PC-3 (cell line): ENCODE results near the gene B4GALT2. TPM values are rescaled to one million over a fixed set of nuclear protein-coding genes. Genes with fewer than 3 reads are reported as not detected.

Experiments
- ATAC-seq: fragments of 200-7000 bp; cut with Tn5 transposase; 2 replicates; pipeline ENCODE4 v1.9.1; 2020; ENCODE audit warnings: mild to moderate bottlenecking, moderate library complexity
- BruUV-seq: library from RNA; stranded (reverse); fragments of 400-500 nt; replicated peaks from 2 replicates; lab custom pipeline; 2021; lab: Mats Ljungman, UMichigan
- CTCF ChIA-PET: fragments of 300-600 bp; sonication (Branson Sonifier 250); formaldehyde crosslinking; loops from one replicate; lab custom pipeline; 2022; ENCODE audit warnings: antibody characterized with exemption; lab: Charles Lee
- POLR2A ChIA-PET: fragments of 300-600 bp; sonication (Branson Sonifier 250); formaldehyde crosslinking; loops from one replicate; lab custom pipeline; 2022; ENCODE audit warnings: antibody characterized with exemption; ENCODE audit not compliant: unreplicated experiment; lab: Charles Lee
- DNase-seq: peaks from one replicate; pipeline ENCODE4 v3.0.0-alpha.2; 2015
- H2AFZ ChIP-seq: fragments of 300-600 bp; sonication (generic); 2 replicates; pipeline ENCODE4 v1.6.0; 2016; ENCODE audit warnings: antibody characterized with exemption, low read length
- H3F3A ChIP-seq: fragments of 300-600 bp; sonication (generic); one replicate; pipeline ENCODE4 v1.6.0; 2017; ENCODE audit warnings: antibody characterized with exemption, low read length, control low read depth, mild to moderate bottlenecking; ENCODE audit not compliant: unreplicated experiment
- H3K27ac ChIP-seq: fragments of 300-600 bp; sonication (generic); 2 replicates; pipeline ENCODE4 v1.5.1; 2016; ENCODE audit warnings: mild to moderate bottlenecking, low read length
- H3K27me3 ChIP-seq: fragments of 300-600 bp; sonication (generic); 2 replicates; pipeline ENCODE4 v1.6.1; 2016; ENCODE audit warnings: low read length, mixed read lengths
- H3K36me3 ChIP-seq: fragments of 300-600 bp; sonication (generic); 2 replicates; pipeline ENCODE4 v1.6.1; 2016; ENCODE audit warnings: low read depth, mixed run types, low read length, mixed read lengths
- H3K4me1 ChIP-seq: fragments of 300-600 bp; sonication (generic); 2 replicates; pipeline ENCODE4 v1.5.1; 2016; ENCODE audit warnings: low read length; ENCODE audit not compliant: insufficient read depth
- H3K4me2 ChIP-seq: fragments of 300-600 bp; sonication (generic); 2 replicates; pipeline ENCODE4 v1.6.0; 2016; ENCODE audit warnings: low read length
- H3K4me3 ChIP-seq: fragments of 300-600 bp; sonication (generic); 2 replicates; pipeline ENCODE4 v1.5.1; 2016; ENCODE audit warnings: mild to moderate bottlenecking, low read length, mixed read lengths
- H3K79me2 ChIP-seq: fragments of 300-600 bp; sonication (generic); 2 replicates; pipeline ENCODE4 v1.6.1; 2017; ENCODE audit warnings: low read length, mixed read lengths
- H3K9ac ChIP-seq: fragments of 300-600 bp; sonication (generic); 2 replicates; pipeline ENCODE4 v1.6.0; 2016; ENCODE audit warnings: mild to moderate bottlenecking, low read length
- H3K9me2 ChIP-seq: fragments of 300-600 bp; sonication (generic); replicated peaks from 2 replicates; pipeline ENCODE4 v1.6.1; 2016; ENCODE audit warnings: mixed run types, low read length, mixed read lengths
- H3K9me3 ChIP-seq: fragments of 300-600 bp; sonication (generic); 2 replicates; pipeline ENCODE4 v1.6.1; 2016; ENCODE audit warnings: low read length, mixed read lengths
- H4K20me1 ChIP-seq: fragments of 300-600 bp; sonication (generic); 2 replicates; pipeline ENCODE4 v1.6.1; 2016; ENCODE audit warnings: low read length, mixed read lengths
- EZH2 ChIP-seq: fragments of 300-600 bp; sonication (generic); IDR thresholded peaks from one replicate; pipeline ENCODE4 v1.6.1; 2017; ENCODE audit warnings: antibody characterized with exemption, mild to moderate bottlenecking, low read length; ENCODE audit not compliant: unreplicated experiment
- EZH2phosphoT487 ChIP-seq: fragments of 300-600 bp; sonication (generic); IDR thresholded peaks from 2 replicates; pipeline ENCODE4 v1.6.1; 2018; ENCODE audit warnings: mild to moderate bottlenecking, antibody characterized with exemption, low read length, borderline replicate concordance
- intact Hi-C: fragments of 100-400 bp; cut with micrococcal nuclease; formaldehyde crosslinking; loops from 2 replicates; pipeline ENCODE4 v1.9.0; 2023
- total RNA-seq: library from RNA; depleted of rRNA; stranded (reverse); fragments of >200 nt; gene quantifications from 2 replicates; pipeline ENCODE4 v1.2.3, GENCODE V29; 2014
- TF ChIP-seq, protein P1 (sequence below): fragments of 300-600 bp; sonication (generic); conservative IDR thresholded peaks from 2 replicates; pipeline ENCODE4 v1.5.1; 2017; ENCODE audit warnings: antibody characterized with exemption, low read depth, mild to moderate bottlenecking, low read length

B4GALT2 gene
- total RNA-seq, 1 experiment from 2014 or later = 103 TPM

DNA sequence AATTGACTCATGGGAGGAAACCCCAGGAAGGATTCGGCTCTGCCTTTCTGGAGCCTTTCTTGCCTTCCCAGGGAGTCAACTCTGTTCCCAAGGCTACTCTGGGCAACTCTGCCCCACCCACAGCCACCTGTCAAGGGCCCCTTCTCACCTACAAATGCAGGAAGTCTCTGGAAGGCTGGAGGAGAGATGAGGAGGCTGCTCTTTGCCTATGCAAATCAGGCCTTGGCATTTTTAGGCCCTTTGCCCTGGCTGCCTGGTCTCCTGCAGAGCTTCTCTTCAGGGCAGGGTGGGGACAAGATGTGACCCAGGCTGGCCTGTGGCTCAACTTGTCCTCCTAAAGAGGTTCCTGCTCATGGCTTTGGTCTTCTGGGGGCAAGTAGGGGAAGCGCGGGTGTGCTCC is 46.8 kb downstream of the B4GALT2 start:
- Histone ChIP-seq H3K27ac (peak overlapping the region; percentile 98), H3K27me3 (no peaks in the 10 kb centered on the region), H3K4me2 (0 out of 2 replicates have a peak overlapping the region, but pooled peaks have one; percentile 4), H3K9me3 (no peaks in the 10 kb centered on the region), H2AFZ (no peak overlapping the region), H3K36me3 (no peaks in the 10 kb centered on the region), H4K20me1 (no peaks in the 10 kb centered on the region), H3K79me2 (peaks cover 24% of the 10 kb centered on the region), H3K4me3 (no peak overlapping the region), H3K9me2 (no peaks in the 10 kb centered on the region), H3K4me1 (peaks cover 58% of the 10 kb centered on the region), H3F3A (peaks cover 3% of the 10 kb centered on the region), H3K9ac (peak overlapping the region; percentile 83; the same call in 1 of the 2 replicates)
- no TSS peak for BruUV-seq
- TF ChIP-seq EZH2 = no peak
- TF ChIP-seq EZH2phosphoT487 = no peak
- TF ChIP-seq, protein P1, sequence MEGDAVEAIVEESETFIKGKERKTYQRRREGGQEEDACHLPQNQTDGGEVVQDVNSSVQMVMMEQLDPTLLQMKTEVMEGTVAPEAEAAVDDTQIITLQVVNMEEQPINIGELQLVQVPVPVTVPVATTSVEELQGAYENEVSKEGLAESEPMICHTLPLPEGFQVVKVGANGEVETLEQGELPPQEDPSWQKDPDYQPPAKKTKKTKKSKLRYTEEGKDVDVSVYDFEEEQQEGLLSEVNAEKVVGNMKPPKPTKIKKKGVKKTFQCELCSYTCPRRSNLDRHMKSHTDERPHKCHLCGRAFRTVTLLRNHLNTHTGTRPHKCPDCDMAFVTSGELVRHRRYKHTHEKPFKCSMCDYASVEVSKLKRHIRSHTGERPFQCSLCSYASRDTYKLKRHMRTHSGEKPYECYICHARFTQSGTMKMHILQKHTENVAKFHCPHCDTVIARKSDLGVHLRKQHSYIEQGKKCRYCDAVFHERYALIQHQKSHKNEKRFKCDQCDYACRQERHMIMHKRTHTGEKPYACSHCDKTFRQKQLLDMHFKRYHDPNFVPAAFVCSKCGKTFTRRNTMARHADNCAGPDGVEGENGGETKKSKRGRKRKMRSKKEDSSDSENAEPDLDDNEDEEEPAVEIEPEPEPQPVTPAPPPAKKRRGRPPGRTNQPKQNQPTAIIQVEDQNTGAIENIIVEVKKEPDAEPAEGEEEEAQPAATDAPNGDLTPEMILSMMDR = no peak
- DNase-seq (peak; percentile 53), ATAC-seq (no peak)
- intact Hi-C loops = loop anchor here (1.0 kb wide), 1 partner anchor 21 kb away; no protein-coding TSS in a partner anchor
- ChIA-PET POLR2A (no interaction called here), CTCF (no interaction called here)

DNA sequence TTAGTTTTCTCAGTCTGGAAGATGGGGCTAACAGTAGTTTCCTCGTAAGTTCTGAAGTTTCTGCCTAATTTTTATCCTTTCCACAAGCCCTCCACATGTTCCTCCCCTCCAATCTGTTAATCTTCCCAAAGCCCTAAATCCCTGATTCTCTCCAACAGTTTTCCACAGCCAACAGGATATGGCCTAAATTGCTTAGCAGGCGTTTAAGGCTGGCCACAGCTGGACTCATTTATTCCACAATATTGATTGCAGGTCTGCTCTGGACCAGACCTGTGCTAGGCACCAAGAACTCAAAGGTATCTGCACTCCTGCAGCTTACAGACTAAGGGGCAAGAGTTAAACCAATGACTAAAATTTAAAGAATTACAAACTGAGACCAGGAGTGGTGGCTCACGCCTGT is 48.3 kb downstream of the B4GALT2 start:
- Histone ChIP-seq H4K20me1 (no peaks in the 10 kb centered on the region), H3K9me2 (no peaks in the 10 kb centered on the region), H3K9me3 (no peaks in the 10 kb centered on the region), H3F3A (peaks cover 3% of the 10 kb centered on the region), H3K27me3 (no peaks in the 10 kb centered on the region), H2AFZ (no peak overlapping the region), H3K36me3 (no peaks in the 10 kb centered on the region), H3K4me3 (no peak overlapping the region), H3K9ac (no peak overlapping the region), H3K4me2 (no peak overlapping the region), H3K4me1 (peaks cover 69% of the 10 kb centered on the region), H3K27ac (peak overlapping the region; percentile 98; the same call in 1 of the 2 replicates), H3K79me2 (peaks cover 24% of the 10 kb centered on the region)
- intact Hi-C loops = no loop called here
- no peak for ATAC-seq
- CTCF ChIA-PET = no interaction called here
- POLR2A ChIA-PET = no interaction called here
- no TSS peak for BruUV-seq
- TF ChIP-seq EZH2 = no peak
- TF ChIP-seq, protein P1 = no peak
- no peak for TF ChIP-seq EZH2phosphoT487
- no peak for DNase-seq

DNA sequence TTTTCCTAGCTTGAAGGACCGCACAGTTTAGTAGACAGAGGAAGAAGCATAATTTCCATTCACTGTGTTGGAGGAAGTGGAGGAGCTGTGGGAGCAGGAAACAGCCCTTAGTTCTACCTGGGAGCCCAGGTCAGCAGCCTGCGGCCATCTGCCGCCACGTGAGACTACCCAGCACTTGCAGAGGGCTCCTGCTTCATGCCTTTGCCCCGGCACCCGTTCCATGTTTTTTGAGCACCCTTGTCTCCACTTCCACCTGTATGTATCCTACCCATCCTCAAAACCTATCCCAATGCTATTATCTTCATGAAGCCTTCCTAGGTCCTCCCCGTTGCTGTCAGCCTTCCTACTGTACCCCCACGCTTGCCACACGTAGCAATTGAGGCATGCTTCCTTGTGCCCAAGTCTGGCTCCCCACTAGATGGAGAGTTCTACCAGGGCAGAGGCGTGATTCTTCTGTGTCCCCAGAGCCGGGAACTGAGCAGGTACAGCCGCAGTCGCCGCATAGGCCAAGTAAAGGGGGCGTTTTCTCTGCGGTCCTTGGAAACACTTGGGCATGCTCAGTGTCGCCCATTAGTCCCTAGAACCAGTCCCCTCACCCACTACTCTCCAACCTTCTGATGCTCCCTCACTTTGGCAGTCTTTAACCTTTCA is 50.4 kb downstream of the B4GALT2 start:
- intact Hi-C loops = no loop called here
- CTCF ChIA-PET = no interaction called here
- POLR2A ChIA-PET = no interaction called here
- Histone ChIP-seq H3K79me2 (peaks cover 24% of the 10 kb centered on the region), H3K4me2 (peak overlapping the region; percentile 90), H3K27me3 (no peaks in the 10 kb centered on the region), H3K27ac (peak overlapping the region; percentile 98), H3K9ac (peak overlapping the region; percentile 98), H3K9me3 (no peaks in the 10 kb centered on the region), H3F3A (peaks cover 3% of the 10 kb centered on the region), H4K20me1 (no peaks in the 10 kb centered on the region), H3K4me1 (peaks cover 60% of the 10 kb centered on the region), H2AFZ (peak overlapping the region; percentile 44), H3K36me3 (no peaks in the 10 kb centered on the region), H3K9me2 (no peaks in the 10 kb centered on the region), H3K4me3 (peak overlapping the region; percentile 91)
- peak; percentile 1; the same call in 1 of the 2 replicates for ATAC-seq
- DNase-seq = no peak
- no peak for TF ChIP-seq EZH2phosphoT487
- TF ChIP-seq, protein P1 = no peak
- no peak for TF ChIP-seq EZH2
- BruUV-seq = TSS peak; percentile 63
